H54 (cell line): ENCODE results near the gene ABCG8.

Experiments used
- DNase-seq: peaks from one replicate; pipeline ENCODE4 v3.0.0; 2011; ENCODE audit warnings: low spot score, mixed read lengths; ENCODE audit not compliant: insufficient read length
- FAIRE-seq: peaks from 3 replicates; lab custom pipeline; 2011; peaks lifted over from hg19 to GRCh38; lab: Jason Lieb, UNC
- POLR2A ChIP-seq: IDR thresholded peaks from 2 replicates; pipeline ENCODE4 v1.6.1; 2011; ENCODE audit warnings: low read depth, mild to moderate bottlenecking, low read length

Gene ABCG8

DNA sequence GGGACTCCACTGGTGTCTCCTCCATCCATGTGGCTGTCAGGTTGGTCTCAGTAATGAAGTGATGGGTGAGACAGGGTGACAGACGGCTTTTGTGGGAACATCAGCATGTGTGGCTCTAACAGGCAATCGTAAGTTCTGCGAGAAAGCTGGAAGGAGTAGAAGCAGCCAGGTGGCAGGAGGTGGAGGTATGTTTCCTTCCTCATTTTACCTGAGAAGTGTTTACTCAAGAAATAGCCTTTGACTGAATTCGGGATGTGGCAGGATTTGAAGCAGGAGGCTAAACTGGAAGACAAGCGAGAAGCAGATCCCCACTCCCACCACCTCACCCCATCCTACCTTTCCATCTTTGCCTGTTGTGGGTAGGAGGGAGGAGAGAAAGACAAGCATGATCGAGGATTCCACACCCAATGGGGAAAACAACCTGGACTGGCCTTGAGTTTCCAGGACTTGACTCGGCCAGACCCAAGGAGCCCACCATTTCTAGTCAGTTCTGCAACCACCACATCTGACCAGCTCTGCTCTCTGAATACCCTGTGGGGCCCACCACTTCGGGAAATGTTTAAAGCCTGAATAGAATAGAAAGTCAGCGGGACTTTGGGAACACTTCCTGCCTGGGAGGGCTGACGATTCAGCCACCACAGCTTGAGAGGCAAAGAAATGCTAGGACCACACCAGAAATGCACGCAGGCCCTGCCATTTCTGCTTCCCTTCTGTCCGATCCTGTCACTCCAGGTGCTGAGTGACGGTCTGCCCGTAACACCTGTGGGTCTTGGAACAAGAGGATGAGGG, 1.2 kb downstream of the ABCG8 start:
- FAIRE-seq: no peak
- TF ChIP-seq POLR2A: no peak
- no peak for DNase-seq

DNA sequence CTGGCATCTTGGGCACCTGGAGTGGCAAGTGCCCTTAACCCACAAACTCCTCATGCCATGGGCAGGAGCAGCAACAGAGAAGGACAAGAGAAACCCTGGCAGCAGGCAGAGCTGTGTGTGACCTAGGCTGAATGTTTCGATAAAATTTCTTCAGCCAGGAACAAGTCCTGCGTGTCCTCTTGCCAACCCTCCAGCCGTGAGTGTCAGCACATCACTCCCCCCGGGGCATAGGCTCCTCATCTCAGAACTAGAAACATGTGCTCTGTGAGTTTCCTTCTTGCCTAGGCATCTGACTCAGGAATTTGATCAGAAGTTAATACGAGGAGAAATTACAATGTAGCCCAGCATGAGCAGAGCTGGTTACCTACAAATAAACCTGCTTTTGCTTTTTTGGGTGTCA, 2.2 kb downstream of the ABCG8 start:
- FAIRE-seq: no peak
- no peak for TF ChIP-seq POLR2A
- no peak for DNase-seq

DNA sequence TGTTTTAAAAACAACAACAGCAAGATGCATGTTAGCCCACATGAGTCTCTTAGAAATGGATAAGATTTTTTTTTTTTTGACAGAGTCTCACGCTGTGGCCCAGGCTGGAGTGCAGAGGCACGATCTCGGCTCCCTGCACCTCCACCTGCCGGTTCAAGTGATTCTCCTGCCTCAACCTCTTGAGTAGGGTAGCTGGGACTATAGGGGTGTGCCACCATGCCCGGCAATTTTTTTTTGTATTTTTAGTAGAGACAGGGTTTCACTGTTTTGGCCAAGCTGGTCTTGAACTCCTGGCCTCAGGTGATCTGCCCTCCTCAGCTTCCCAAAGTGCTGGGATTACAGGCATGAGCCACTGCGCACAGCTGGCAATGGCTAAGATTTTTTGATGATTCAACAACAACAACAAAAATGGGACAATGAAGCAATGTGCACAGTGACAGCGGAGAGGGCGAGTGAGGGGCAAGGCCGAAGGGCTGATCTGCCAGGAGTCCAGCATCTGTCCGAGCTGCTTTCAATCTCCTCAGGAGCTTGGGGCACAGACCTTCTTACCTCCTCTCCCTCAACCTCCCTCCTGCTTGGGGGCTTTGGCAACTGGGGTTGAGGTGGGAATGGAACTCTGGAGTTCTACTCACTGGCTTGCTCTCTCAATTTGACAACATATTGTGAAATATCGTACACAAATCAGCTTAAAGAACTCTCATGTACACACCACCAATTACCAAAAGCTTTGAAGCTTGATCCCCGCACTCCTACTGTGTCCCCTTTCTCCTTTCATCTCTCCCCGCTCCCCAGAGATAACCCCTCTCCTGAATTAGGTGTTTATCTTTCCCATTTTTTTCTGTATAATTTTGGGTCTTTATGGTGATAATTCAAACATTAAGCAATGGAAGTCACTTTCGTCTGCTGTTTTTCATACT, 3.4 kb downstream of the ABCG8 start:
- no peak for TF ChIP-seq POLR2A
- FAIRE-seq (no peak), DNase-seq (no peak)

DNA sequence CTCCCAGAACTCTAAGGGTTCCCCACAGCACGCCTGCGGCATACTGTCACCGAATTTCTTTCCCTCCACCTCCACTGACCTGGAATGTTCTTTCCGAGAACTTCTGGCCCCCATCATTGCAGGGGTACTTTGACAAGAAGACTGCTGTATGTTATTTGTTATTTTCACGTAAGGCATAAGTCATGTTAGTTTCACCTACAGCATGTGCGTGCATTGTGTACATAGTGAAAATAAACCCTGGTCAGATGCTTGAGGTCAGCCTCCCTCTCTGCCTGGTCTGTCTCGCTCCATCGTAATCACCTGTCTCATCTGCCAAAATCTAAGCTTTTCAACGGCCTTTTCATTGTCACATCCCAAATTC, 4.1 kb downstream of the ABCG8 start:
- FAIRE-seq: no peak
- TF ChIP-seq POLR2A: no peak

DNA sequence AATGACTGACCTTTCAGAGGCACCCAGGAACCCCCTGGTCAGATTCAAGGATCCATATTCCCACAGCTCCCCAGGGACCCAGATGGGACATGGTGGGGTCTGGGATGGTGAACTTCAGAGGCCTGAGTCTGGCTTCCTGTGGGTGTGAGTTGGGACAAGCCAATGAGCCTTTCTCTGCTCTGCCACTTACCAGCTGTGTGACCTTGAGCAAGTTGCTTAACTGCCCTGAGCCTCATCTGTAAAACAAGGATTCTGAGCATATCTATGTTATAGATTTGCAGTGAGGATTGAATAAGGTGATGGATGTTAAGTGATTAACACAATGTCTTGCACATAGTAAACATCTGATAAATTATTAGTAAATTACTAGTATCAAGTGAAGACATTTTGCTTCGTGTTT, 6.4 kb downstream of the ABCG8 start:
- no peak for TF ChIP-seq POLR2A
- DNase-seq (no peak), FAIRE-seq (no peak)

More for the DNA sequence above, 4.1 kb downstream of the ABCG8 start:
- DNase-seq: no peak

DNA sequence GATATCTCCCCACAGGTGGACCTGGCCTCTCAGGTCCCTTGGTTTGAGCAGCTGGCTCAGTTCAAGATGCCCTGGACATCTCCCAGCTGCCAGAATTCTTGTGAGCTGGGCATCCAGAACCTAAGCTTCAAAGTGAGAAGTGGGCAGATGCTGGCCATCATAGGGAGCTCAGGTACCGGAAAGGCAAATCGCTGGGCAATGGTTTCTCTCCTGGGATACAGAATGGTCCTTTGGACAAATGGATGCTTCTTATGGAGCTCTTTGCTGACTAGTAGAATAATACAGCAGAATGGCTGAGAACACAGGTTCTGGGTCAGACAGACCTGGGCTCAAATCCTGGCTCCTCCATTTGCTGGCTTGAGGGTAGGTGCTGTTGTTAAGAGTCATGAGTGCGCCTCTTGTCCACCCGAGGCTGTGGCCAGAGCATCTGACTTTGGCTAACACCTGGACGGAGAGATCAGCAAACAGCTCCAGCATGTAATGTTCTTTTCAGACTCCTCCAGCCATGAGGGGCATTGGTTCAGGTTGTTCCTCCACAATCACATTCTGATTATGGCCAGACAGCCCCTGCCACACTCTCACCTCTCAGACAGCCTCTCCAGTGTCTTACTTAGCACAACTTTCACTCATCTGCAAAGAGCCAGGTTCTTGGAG, 7.5 kb downstream of the ABCG8 start:
- DNase-seq (no peak), FAIRE-seq (no peak)
- TF ChIP-seq POLR2A: no peak

DNA sequence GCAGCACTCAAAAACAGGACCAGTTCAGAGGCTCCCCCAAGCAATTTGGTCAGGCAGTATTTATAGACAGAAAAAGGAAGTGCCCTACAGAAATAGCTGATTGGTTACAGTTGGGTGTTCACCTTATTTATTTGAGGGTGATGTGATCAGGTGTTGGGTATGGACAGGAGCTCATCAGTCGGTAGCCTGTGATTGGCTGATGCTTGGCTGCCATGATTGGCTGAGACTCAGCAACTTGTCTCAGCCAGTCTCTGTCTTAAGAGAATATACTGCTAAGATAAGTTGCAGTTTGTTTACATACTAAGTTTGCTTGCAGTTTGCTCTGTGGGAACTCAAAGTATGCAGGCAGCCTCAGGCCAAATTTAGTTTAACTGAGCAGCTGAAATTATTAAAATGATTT, 9.4 kb downstream of the ABCG8 start:
- FAIRE-seq: no peak
- no peak for DNase-seq
- no peak for TF ChIP-seq POLR2A

DNA sequence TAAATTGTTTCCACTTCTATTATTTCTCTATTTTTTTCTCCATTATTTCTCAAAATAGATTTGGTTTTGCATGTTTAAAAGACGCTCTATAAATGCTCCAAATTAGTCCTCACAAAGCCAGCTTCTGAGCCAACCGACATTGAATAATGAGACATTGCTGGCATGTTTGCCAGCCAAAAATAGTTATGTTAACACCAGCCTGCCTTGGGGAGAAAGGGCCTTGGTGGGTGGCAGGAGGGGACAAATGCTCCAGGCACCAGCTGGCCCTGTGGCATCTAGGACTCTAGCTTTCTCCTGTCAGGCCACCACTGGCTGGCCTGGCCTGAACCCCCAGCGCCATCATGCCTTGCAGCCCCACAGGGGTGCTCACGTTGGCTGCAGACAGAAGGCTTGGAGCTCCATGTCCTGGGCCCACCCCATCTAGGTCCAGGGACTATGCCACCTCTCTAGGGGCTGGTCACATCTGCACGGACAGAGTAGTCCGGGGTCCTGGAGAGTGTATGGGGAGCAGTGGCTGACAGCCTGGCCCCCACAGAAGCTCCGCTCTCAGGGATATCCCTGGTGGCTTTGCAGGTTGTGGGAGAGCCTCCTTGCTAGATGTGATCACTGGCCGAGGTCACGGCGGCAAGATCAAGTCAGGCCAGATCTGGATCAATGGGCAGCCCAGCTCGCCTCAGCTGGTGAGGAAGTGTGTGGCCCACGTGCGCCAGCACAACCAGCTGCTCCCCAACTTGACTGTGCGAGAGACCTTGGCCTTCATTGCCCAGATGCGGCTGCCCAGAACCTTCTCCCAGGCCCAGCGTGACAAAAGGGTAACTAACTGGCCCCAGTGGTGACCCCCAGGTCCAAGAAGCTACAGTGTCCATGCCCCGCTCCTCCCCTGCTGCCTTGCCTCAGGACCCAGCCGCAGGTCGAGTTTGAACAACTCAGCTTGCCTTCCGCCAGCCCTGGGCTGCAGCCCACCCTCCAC, 12.5 kb downstream of the ABCG8 start:
- DNase-seq (no peak), FAIRE-seq (no peak)
- no peak for TF ChIP-seq POLR2A

DNA sequence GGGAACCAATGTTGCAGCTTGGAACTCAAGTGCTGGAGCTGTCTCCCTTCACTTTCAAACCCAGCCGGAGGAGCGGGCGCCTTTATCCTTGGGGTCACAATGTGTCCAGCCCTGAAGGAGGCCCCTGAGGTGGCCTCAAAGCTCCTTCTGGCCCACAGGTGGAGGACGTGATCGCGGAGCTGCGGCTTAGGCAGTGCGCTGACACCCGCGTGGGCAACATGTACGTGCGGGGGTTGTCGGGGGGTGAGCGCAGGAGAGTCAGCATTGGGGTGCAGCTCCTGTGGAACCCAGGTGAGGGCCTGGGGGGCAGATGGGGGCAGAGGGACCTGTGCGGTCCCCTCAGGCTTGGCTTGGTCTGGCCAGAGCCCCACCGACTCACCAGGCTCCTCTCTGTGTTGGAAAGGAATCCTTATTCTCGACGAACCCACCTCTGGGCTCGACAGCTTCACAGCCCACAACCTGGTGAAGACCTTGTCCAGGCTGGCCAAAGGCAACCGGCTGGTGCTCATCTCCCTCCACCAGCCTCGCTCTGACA, 13.5 kb downstream of the ABCG8 start:
- DNase-seq: no peak
- FAIRE-seq: no peak
- TF ChIP-seq POLR2A: no peak

DNA sequence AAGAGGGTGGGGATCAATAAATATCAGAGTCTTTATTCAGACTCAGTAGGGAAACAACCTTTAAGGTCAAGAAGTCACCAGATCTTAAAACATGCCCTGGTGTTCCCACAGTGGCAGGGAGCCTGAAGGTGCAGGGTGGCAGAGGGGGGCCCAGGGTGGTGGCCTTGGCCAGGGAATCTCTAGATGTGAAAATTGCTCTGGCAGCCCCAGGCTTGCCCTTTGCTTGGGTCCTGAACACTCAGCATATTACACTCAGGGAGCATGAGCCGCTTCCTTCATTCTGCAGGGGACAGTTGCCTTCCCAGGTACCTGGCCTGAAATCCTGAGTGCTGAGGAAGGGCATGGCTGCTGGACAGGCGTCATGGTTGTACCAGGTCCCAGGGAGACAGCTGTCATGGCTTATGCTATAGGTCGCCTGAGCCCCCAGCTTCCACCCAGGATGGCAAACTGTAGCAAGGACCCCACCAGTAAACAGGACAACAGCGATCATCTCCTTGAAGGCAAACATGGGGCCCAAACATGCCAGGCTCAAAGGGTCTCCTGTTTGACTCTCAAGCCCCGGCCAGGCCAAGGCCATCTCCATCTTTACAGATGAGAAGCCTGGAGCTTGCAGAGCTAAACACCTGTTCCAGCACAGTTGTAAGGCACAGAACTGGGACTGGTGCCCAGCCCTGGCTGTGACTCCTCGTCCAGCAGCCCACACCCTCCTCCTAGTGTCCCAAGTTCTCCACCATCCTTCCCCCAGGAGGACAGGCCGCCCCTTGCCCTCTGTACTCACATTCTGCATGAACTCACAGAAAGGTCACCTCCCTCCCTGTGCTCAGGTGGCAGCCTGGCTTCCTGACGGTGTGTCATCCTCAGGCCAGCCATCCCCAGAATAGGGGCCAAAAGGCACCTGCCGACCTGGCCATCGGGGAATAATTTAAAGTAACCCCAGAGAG, 14.6 kb downstream of the ABCG8 start:
- TF ChIP-seq POLR2A: no peak
- DNase-seq (no peak), FAIRE-seq (no peak)

DNA sequence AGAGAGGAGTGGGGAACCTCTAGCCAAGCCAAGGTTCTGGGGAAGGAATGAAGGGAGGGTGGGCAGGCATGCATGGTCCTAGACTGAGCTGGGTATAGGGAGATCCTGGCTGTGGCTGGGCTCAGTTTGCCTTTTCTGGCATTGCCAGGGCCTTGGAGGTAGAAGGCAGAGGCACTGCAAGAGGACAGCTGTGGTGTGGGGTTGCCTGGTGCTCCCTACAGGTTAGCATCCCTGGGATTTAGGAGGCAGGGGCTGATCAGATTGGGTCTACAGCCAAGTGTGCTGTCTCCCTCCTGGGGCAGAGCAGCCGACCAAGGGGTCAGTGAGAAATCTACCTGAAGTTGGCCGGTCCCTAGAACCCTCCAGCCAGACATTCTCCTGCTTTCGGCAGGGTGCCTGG, 15.9 kb downstream of the ABCG8 start:
- DNase-seq: no peak
- no peak for TF ChIP-seq POLR2A
- FAIRE-seq: no peak

DNA sequence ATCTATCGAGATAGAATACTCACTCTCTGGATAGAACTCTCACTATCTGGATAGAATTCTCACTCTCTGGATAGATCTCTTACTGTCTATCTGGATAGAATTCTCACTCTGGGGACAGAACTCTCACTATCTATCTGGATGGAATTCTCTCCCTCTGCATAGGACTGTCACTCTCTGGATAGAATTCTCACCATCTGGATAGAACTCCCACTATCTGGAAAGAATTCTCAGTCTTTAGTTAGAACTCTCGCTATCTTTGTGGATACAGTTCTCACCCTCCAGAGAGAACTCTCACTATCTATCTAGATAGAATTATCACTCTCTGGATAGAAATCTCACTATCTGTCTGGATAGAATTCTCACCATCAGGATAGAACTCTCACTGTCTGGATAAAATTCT, 16.5 kb downstream of the ABCG8 start:
- DNase-seq (no peak), FAIRE-seq (no peak)
- TF ChIP-seq POLR2A: no peak

DNA sequence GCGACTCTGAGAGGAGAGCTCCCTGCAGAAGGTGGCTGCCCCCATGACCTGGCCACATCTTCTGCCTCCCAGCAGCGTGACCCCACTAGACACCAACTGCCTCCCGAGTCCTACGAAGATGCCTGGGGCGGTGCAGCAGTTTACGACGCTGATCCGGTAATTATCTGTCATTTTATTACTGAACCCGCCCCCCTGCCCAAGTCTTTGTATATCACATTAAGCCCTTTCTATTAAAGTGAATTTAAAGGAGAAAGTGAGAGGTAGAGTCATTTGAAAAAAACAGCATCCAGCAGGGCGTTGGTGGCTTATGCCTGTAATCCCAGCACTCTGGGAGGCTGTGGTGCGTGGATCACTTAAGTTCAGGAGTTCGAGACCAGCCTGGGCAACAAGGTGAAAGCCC, 33.4 kb downstream of the ABCG8 start:
- FAIRE-seq (no peak), DNase-seq (no peak)
- no peak for TF ChIP-seq POLR2A
